GM19438 (cell line): Measurements from ENCODE around the gene AQP6.
A peak's percentile ranks its signal among the peaks of the same experiment; 100 is the strongest.

Experiments used
- ATAC-seq: cut with Tn5 transposase; IDR thresholded peaks from one replicate; pipeline ENCODE4 v1.9.1; 2021; ENCODE audit warnings: low read depth; ENCODE audit not compliant: unreplicated experiment

Gene AQP6

GRCh38 chr12:49954863-49955830 lies 17.6 kb upstream of the AQP6 start:
- ATAC-seq = no peak

- no peak for ATAC-seq
Measured at GRCh38 chr12:49955899-49956662, 16.7 kb upstream of the AQP6 start.

DNA sequence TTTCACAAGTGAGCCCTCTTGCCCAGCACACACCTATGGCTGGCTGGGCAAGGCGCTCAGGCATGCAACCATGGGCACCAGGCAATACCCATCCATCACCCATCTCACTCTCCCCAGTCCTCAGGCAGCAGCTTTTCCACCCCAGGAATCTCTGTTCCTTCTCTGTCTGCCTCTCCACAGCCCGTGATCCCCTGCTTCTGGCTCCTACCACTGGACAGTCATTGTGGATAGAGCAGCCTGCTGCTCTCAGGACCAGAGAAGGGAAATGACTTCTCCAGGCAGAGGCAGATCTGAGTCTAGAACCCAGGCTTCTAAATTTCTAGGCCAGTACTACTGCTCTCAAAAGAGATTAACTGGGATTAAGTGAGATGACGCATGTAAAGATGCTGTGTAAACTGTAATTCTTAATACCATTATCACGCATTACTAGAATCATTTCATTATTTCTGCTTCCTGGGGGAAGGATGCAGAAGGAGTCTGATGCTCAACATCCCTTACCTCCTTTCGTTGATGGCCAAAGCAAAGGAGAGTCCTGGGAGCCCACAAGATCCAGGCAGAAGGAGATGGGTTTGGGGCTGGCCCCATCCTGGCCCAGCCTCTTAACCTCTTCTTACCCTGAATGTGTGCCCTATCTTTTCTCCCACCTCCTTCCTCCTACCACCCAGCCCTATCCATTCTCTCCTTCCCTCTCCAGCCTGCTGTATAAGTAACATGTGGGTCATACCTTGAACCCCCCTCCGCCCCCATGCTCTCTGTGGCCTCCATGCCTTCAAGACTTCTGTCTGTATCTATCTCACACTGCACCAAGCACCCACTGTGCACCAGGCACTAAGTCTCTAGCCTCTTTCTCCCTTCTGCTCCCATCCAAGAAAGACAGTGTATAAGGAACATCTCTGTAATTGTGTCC lies 15.8 kb upstream of the AQP6 start:
- ATAC-seq = no peak

- no peak for ATAC-seq
Measured at GRCh38 chr12:49957570-49957967, 15.2 kb upstream of the AQP6 start.

DNA sequence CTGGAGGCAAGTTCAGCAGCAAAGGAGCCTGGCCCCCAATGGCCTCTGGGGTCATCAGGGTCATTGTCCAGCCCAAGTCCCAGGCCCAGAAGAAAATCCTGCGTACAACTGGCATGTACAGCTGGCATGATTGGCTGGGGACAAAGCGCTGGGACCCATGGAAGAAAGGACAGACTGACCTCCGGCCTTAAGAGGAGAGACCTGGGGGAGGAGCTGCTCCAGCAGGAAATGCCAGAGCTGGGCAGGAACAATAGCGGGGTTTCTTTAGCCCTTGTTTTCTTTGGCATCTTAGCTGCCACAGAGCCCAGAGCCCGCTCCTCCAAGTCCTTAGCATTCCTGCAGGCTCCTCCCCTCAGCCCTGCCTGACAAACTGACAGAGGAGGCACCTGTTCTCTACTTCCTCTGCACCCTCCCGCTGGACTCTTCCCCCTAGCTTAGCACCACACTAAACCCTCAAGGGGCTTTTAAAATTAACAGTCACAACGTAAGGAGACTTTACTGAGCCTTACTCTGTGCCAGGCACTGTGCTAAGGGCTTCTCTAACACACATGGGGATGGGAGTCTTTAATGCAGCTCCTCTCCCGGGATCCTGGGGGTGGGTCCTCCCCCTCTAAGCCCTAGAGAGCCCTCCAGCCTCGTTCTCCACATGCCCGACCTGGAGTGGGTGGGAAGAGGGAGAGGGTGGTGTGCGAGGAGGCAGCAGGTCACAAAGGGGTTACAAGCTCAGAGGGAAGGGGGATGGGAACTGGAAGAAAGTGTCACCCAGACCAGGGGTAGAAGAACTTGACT lies 12.9 kb upstream of the AQP6 start:
- ATAC-seq = no peak

DNA sequence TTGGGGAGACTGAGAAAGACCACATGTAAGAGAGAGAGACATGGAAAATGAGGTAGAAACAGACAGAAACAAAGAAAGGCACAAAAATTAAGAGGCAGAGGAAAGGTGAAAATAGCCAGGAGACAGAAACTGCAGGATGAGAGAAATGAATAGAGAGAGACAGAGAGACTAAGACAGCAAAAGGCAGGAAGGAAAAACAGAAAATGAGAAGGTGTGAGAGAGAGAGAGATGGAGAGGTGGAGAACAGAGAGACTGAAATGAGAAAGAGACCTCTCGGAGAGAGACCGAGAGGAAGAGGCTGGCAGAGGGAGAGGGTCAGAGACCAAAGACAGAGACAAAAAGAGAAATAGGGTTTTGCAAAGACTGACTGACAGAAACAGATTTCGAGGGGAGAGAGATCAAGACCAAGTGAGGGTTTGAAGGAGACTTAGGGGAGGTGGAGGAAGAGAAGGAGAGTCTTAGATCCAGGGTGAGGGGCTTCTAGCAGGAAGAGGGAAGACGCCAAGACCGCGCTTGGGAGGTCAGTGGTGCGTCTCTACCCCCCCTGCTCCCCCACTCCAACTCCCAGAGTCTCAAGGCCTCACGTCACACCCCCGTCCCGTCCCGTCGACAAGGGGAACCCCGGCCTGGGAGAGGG lies 12.2 kb upstream of the AQP6 start:
- ATAC-seq = no peak

DNA sequence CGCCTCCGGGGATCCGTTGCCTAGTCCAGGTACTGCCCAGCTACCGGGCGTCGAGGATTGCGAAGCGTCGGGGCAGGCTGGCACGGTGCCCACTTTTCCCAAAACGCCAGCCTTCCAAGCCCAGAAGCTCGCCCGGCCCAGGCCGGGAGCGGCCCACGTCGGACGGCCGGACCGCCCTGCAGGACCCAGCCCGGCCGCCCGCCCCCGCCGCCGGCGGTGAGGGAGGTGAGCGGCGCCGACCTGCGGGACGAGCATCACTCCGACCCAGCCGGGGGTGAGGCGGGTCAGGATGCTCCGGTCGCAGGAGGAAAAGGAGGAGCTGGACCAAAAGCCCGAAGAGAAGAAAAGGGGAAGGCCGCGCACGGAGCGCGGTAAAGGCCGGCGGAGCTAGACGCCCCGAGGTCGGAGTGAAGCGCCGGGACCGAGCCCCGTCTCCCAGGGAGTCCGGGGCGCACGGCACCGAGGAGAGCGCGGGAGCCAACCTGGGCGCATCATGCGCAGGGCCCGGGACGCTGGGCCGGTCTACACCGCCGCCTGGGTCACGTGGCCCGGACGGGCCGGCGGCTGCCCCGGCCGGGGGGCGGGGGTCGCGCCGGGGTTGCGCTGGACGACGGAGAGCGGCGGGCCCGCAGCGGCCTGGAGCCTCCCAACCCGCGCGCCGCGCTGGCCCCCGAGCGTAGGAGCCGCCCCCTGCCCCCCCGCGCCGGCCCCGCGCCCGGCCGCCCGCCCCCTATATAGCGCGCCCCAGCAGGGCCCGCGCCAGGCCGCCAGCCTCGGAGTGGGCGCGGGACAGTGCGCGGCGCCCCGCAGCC lies 11.4 kb upstream of the AQP6 start, which contains the start of gene AQP5:
AQP5 (plus strand) TSS at position 762 of the 812 bp plus-strand sequence. CDS start 146 bp downstream, outside the sequence.
- no peak for ATAC-seq

DNA sequence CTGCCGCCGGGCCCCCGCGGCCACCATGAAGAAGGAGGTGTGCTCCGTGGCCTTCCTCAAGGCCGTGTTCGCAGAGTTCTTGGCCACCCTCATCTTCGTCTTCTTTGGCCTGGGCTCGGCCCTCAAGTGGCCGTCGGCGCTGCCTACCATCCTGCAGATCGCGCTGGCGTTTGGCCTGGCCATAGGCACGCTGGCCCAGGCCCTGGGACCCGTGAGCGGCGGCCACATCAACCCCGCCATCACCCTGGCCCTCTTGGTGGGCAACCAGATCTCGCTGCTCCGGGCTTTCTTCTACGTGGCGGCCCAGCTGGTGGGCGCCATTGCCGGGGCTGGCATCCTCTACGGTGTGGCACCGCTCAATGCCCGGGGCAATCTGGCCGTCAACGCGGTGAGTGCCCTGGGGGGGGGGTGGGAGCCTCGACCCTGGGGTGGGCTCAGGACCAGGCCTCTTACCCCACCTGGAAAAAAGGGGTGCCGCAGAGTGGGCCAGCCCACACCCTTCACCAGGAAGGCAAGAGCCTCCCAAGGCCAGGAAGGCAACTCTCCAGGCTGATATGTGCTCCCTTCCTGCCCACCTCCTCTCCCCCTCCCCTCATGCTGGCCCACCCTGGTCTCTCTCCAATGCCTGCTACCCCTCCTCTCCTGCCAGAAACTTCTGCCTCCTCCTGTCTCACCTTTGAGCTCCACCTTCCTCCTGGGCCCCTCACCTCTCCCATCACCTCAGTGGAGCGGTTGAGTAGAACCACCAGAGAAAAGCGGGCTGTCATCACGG lies 10.6 kb upstream of the AQP6 start:
- ATAC-seq = no peak

DNA sequence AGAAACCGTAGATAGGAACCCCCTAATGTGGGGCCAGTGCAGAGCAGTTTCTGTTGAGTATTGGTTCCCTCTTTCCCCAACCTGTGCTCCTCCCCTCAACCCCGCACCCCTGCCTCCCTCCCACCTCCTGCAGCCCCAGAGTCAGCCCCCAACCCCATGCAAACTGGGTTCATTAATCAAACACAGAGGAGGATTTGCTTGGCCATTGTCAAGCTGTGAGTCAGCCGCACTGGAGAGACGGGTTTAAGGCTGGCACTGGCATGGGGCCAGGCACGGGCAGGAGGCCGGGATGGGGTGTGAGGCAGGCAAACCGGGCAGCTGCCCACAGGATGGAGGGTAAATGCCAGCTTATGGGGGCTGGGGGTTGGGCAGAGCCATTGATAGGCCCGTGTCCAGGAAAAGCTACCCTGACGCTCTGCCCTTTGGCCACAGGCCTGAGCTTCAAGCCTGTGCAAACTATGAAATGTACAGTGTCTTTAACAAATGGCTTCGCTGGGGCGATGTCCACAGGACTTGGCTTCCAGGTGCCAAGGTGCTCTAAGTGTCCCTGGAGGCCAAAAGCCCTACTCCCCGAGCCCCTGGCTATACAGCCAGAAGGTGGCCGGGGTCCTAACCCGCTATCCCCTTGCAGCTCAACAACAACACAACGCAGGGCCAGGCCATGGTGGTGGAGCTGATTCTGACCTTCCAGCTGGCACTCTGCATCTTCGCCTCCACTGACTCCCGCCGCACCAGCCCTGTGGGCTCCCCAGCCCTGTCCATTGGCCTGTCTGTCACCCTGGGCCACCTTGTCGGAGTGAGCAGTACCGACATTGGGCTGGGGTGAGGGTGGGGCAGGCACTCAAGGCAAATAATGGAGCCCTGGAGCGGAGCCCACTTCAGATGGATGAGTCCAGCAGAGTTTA lies 9.6 kb upstream of the AQP6 start:
- ATAC-seq = no peak

DNA sequence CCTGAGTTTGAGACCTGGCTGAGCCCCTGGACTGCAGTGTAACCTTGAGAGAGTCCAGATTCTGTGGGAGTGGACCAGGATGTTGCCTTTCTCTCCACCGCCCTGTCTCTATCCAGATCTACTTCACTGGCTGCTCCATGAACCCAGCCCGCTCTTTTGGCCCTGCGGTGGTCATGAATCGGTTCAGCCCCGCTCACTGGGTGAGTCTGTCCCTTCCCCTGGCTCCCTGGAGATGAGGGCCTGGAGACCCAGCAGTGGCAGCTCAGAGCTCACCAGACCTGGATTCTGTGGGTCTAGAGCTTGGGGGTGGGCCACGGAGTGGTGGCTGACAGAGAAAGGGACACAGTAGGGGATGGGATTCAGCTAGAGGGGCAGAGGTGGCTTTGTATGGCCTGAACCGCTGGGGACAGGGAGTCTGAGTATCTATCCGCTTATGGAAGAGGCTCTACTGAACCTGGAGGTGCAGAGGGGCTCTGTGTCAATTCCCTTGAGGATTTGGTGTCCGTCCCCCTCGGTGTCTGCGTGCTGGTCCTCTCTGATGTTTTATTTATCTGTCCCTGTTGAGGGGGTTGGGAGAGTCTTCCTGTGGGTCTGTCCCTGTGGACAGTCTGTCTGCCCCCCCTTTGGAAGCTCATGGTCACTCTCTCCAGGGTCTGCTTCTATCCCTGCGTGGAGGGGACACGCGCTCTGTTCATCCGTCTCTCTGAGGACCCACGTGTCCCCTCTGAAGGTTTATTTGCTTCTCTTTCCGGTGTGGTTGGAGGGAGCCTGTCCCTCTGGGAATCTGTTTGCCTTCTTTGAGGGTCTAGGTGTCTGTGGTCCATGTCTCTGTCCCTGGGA lies 8.6 kb upstream of the AQP6 start:
- no peak for ATAC-seq

DNA sequence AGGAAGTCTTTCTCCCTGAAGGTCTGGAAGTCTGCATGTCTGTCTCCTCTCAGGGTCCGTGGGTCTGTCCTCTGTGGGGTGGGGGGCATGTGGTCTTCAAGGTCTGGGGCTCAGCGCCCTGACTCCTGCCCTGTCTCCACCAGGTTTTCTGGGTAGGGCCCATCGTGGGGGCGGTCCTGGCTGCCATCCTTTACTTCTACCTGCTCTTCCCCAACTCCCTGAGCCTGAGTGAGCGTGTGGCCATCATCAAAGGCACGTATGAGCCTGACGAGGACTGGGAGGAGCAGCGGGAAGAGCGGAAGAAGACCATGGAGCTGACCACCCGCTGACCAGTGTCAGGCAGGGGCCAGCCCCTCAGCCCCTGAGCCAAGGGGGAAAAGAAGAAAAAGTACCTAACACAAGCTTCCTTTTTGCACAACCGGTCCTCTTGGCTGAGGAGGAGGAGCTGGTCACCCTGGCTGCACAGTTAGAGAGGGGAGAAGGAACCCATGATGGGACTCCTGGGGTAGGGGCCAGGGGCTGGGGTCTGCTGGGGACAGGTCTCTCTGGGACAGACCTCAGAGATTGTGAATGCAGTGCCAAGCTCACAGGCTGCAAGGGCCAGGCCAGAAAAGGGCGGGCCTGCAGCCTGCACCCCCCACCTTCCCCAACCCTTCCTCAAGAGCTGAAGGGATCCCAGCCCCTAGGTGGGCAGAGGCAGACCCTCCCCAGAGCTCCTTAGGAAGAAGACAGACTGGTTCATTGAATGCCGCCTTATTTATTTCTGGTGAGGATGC lies 7.7 kb upstream of the AQP6 start:
- no peak for ATAC-seq

DNA sequence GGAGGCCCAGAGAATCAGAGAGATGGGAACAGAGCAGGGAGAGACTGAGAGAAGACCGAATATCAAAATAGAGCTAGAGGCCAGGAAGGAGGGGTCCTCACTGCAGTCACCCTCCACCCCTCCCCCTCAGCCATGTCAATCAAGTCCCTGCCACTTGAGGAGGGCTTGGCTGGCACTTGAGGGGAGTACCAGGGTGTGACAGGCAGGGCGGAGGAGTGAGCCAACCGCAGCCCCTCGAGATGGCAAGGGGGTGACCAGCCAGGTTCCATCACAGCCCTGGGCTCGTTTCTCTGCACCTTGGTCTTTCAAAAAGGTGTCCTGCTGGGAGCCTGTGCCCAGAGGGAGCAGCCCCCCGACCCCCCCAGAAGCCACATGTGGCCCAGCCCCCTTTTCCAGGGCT lies 6.9 kb upstream of the AQP6 start:
- no peak for ATAC-seq

DNA sequence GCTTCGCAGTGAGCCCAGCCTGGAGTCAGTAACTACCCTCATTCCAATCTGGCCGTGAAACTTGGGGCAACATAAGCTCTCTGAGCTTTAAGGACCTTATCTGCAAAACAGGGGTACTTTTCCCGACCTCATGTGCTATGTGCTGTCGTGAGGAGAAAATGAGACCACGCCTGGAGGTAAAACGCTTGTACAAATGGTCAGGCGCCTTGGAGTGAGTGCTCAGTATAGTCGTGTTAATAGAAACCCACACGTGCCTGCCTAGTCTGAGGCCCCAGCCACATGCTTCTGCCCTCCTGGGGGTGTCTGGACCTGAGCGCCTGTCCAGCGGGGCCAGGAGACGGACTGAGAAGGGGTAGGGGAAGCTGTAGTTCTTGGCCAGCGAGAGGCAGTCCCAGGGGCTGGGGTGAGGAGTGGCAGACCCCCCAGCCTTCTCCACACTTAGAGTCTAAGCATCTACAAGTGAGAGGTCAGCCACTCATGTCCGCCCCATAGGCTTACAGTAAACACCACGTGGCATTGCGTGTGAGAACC lies 6.2 kb upstream of the AQP6 start:
- ATAC-seq = no peak

- ATAC-seq = peak; percentile 85
Measured at GRCh38 chr12:49967042-49967776, 5.5 kb upstream of the AQP6 start.
